H9 (cell line): ENCODE measurements around the gene RAB24. TPM values are rescaled to one million over a fixed set of nuclear protein-coding genes. Genes with fewer than 3 reads are reported as not detected.

Experiments
- DNase-seq: peaks from one replicate; pipeline ENCODE4 v3.0.0-alpha.2; 2017
- H2AFZ ChIP-seq: one replicate; pipeline ENCODE4 v1.6.1; 2013; ENCODE audit warnings: mild to moderate bottlenecking, low read length, control low read depth, moderate library complexity
- H2AK5ac ChIP-seq: 2 replicates; pipeline ENCODE4 v1.6.1; 2013; ENCODE audit warnings: low read length, control low read depth, mixed read lengths; ENCODE audit not compliant: insufficient read length
- H2BK120ac ChIP-seq: one replicate; pipeline ENCODE4 v1.6.1; 2013; ENCODE audit warnings: low read depth, mild to moderate bottlenecking, low read length, control low read depth, inconsistent platforms; ENCODE audit not compliant: poor library complexity, severe bottlenecking
- H2BK12ac ChIP-seq: 2 replicates; pipeline ENCODE4 v1.6.1; 2013; ENCODE audit warnings: low read length, control low read depth, mixed read lengths, low read depth; ENCODE audit not compliant: insufficient read length
- H2BK15ac ChIP-seq: 2 replicates; pipeline ENCODE4 v1.6.1; 2013; ENCODE audit warnings: low read depth, low read length, control low read depth
- H2BK20ac ChIP-seq: one replicate; pipeline ENCODE4 v1.6.1; 2013; ENCODE audit warnings: low read depth, mild to moderate bottlenecking, low read length, control low read depth, inconsistent platforms; ENCODE audit not compliant: poor library complexity, severe bottlenecking
- H2BK5ac ChIP-seq: 2 replicates; pipeline ENCODE4 v1.6.1; 2013; ENCODE audit warnings: low read length, control low read depth, mixed read lengths; ENCODE audit not compliant: insufficient read length
- H3K14ac ChIP-seq: 2 replicates; pipeline ENCODE4 v1.6.1; 2013; ENCODE audit warnings: low read length, control low read depth; ENCODE audit not compliant: insufficient read depth
- H3K18ac ChIP-seq: 2 replicates; pipeline ENCODE4 v1.6.1; 2013; ENCODE audit warnings: low read depth, mild to moderate bottlenecking, mixed read lengths, low read length, control low read depth; ENCODE audit not compliant: insufficient read length
- H3K23ac ChIP-seq: 2 replicates; pipeline ENCODE4 v1.6.1; 2013; ENCODE audit warnings: low read length, control low read depth, mixed read lengths, low read depth; ENCODE audit not compliant: insufficient read length
- H3K23me2 ChIP-seq: 2 replicates; pipeline ENCODE4 v1.6.1; 2013; ENCODE audit warnings: low read depth, mild to moderate bottlenecking, mixed read lengths, low read length, control low read depth; ENCODE audit not compliant: insufficient read length, poor library complexity, severe bottlenecking
- H3K27ac ChIP-seq: 2 replicates; pipeline ENCODE4 v1.5.1; 2013; ENCODE audit warnings: low read length, control low read depth, mixed read lengths, low read depth; ENCODE audit not compliant: insufficient read length
- H3K27me3 ChIP-seq: 2 replicates; pipeline ENCODE4 v1.6.1; 2013; ENCODE audit warnings: low read length, control low read depth, inconsistent platforms; ENCODE audit not compliant: insufficient read depth
- H3K4ac ChIP-seq: 2 replicates; pipeline ENCODE4 v1.6.1; 2013; ENCODE audit warnings: low read depth, mild to moderate bottlenecking, control low read depth, inconsistent platforms, low read length, moderate library complexity
- H3K4me1 ChIP-seq: 2 replicates; pipeline ENCODE4 v1.6.1; 2013; ENCODE audit warnings: low read length, control low read depth, inconsistent platforms; ENCODE audit not compliant: insufficient read depth
- H3K4me2 ChIP-seq: 2 replicates; pipeline ENCODE4 v1.6.1; 2013; ENCODE audit warnings: low read length, control low read depth, mixed read lengths; ENCODE audit not compliant: insufficient read length, insufficient read depth
- H3K56ac ChIP-seq: 2 replicates; pipeline ENCODE4 v1.6.1; 2013; ENCODE audit warnings: low read depth, mild to moderate bottlenecking, mixed read lengths, low read length, control low read depth; ENCODE audit not compliant: insufficient read length
- H3K79me1 ChIP-seq: 2 replicates; pipeline ENCODE4 v1.6.1; 2013; ENCODE audit warnings: low read depth, mild to moderate bottlenecking, moderate library complexity, low read length, control low read depth, inconsistent platforms; ENCODE audit not compliant: insufficient read depth, poor library complexity, severe bottlenecking
- H3K79me2 ChIP-seq: 2 replicates; pipeline ENCODE4 v1.6.1; 2013; ENCODE audit warnings: low read length, control low read depth, inconsistent platforms; ENCODE audit not compliant: insufficient read depth
- H3K9ac ChIP-seq: 2 replicates; pipeline ENCODE4 v1.6.1; 2013; ENCODE audit warnings: low read length, control low read depth, mixed read lengths; ENCODE audit not compliant: insufficient read length; ENCODE audit errors: extremely low read depth
- H3K9me3 ChIP-seq: one replicate; pipeline ENCODE4 v1.6.1; 2013; ENCODE audit warnings: low read depth, low read length, inconsistent platforms; ENCODE audit not compliant: control insufficient read depth
- H3T11ph ChIP-seq: one replicate; pipeline ENCODE4 v1.6.1; 2013; ENCODE audit warnings: mild to moderate bottlenecking, low read length, control low read depth, inconsistent platforms
- H4K20me1 ChIP-seq: one replicate; pipeline ENCODE4 v1.6.1; 2013; ENCODE audit not compliant: control insufficient read depth, insufficient read length, insufficient read depth
- H4K5ac ChIP-seq: 2 replicates; pipeline ENCODE4 v1.6.1; 2013; ENCODE audit warnings: low read depth, mild to moderate bottlenecking, mixed read lengths, low read length, control low read depth; ENCODE audit not compliant: insufficient read length
- H4K8ac ChIP-seq: replicated peaks from 2 replicates; pipeline ENCODE4 v1.6.1; 2013; ENCODE audit warnings: low read length, control low read depth, mixed read lengths, low read depth; ENCODE audit not compliant: insufficient read length
- H4K91ac ChIP-seq: 2 replicates; pipeline ENCODE4 v1.6.1; 2013; ENCODE audit warnings: low read depth, mild to moderate bottlenecking, moderate library complexity, mixed read lengths, low read length, control low read depth; ENCODE audit not compliant: insufficient read length
- H3K27ac Mint-ChIP-seq, 3 experiments: 2 replicates in 2 of 3; 3 replicates in 1 of 3; pipeline ENCODE4 v1.8.0; 2020 to 2021; ENCODE audit warnings: mixed read lengths in 3 of 3, mild to moderate bottlenecking in 1 of 3, moderate library complexity in 1 of 3
- H3K27me3 Mint-ChIP-seq: 2 replicates; pipeline ENCODE4 v1.8.0; 2021; ENCODE audit warnings: low read depth, mild to moderate bottlenecking, moderate library complexity, mixed read lengths
- H3K36me3 Mint-ChIP-seq, 3 experiments: 2 replicates in 2 of 3; 3 replicates in 1 of 3; pipeline ENCODE4 v1.8.0; 2020 to 2021; ENCODE audit warnings: low read depth in 3 of 3, mixed read lengths in 3 of 3; ENCODE audit not compliant: insufficient read depth in 1 of 3
- H3K4me1 Mint-ChIP-seq, 2 experiments: 2 replicates each; pipeline ENCODE4 v1.8.0; 2020; ENCODE audit warnings: mixed read lengths in 2 of 2
- H3K4me3 Mint-ChIP-seq, 2 experiments: 2 replicates in 1 of 2; 3 replicates in 1 of 2; pipeline ENCODE4 v1.8.0; 2020 to 2021; ENCODE audit warnings: mild to moderate bottlenecking in 2 of 2, mixed read lengths in 2 of 2, moderate library complexity in 1 of 2
- H3K9me3 Mint-ChIP-seq, 2 experiments: 2 replicates in 1 of 2; 3 replicates in 1 of 2; pipeline ENCODE4 v1.8.0; 2020; ENCODE audit warnings: mild to moderate bottlenecking in 2 of 2, mixed read lengths in 2 of 2, moderate library complexity in 1 of 2
- WGBS: extraction: QIAGEN DNeasy Blood & Tissue Kit; methylation state at CpG from one replicate; pipeline ENCODE4 v1.1.7; 2013; ENCODE audit warnings: missing lambda C conversion rate, low lambda C conversion rate, mixed read lengths; ENCODE audit not compliant: insufficient read length; ENCODE audit errors: extremely low coverage; 5-methylcytosine and 5-hydroxymethylcytosine counted together
- total RNA-seq: library from RNA; stranded (reverse); gene quantifications from 2 replicates; pipeline ENCODE4 v1.2.1, GENCODE V29; 2021
- TF ChIP-seq, protein P1 (sequence below): fragments of 200-600 bp; sonication (generic); conservative IDR thresholded peaks from 3 replicates; pipeline ENCODE4 v1.8.0; 2021; ENCODE audit warnings: antibody characterized with exemption, mild to moderate bottlenecking

RAB24 gene
- total RNA-seq, 1 experiment from 2014 or later, result 17.6 TPM

DNA sequence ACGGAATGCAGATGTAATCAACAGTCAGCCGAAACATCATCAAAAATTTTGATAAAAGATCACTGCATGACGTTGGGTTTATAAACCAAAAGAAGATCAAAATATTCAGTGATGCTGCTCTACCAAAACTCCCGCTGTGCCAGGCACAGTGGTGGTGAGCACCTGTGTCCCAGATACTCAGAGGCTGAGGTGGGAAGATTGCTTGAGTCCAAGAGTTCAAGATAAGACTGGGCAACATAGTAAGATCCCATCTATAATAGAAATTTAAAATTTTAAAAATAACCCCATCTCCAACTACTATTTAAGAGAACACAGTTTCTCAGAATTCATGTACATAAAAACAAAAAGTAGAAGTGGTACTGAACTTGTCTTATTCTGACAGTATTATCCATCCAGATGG is 44.2 kb upstream of the RAB24 start:
- Histone ChIP-seq H3K79me1 (peaks cover 4% of the 10 kb centered on the region), H3K18ac (no peak overlapping the region), H3K27me3 (no peaks in the 10 kb centered on the region), H4K91ac (no peak overlapping the region), H2AFZ (no peak overlapping the region), H2BK20ac (no peak overlapping the region), H3K23ac (no peak overlapping the region), H3K9ac (no peak overlapping the region), H3K9me3 (no peaks in the 10 kb centered on the region), H3K23me2 (peaks cover 7% of the 10 kb centered on the region), H4K5ac (no peak overlapping the region), H3T11ph (no peak overlapping the region), H3K56ac (no peak overlapping the region), H3K4me1 (peaks cover 3% of the 10 kb centered on the region; the same call in 1 of the 2 replicates), H3K79me2 (peaks cover 19% of the 10 kb centered on the region), H4K20me1 (no peaks in the 10 kb centered on the region), H3K14ac (no peak overlapping the region), H2BK120ac (no peak overlapping the region), H2BK5ac (no peak overlapping the region), H2BK15ac (no peak overlapping the region), H3K4ac (no peak overlapping the region), H3K27ac (no peak overlapping the region), H2BK12ac (no peak overlapping the region), H4K8ac (no peak overlapping the region), H2AK5ac (no peak overlapping the region), H3K4me2 (no peak overlapping the region)
- Mint-ChIP-seq H3K27me3 (no peaks in the 10 kb centered on the region; the same call in 1 of the 2 replicates), H3K4me1 (peaks cover 20 to 24% of the 10 kb centered on the region in 2 experiments), H3K4me3 (no peak overlapping the region), H3K27ac (no peak overlapping the region), H3K36me3 (peaks cover 4 to 31% (median 31%) of the 10 kb centered on the region in 3 experiments; a peak in 6 of 7 replicates), H3K9me3 (no peaks in the 10 kb centered on the region)
- TF ChIP-seq, protein P1, sequence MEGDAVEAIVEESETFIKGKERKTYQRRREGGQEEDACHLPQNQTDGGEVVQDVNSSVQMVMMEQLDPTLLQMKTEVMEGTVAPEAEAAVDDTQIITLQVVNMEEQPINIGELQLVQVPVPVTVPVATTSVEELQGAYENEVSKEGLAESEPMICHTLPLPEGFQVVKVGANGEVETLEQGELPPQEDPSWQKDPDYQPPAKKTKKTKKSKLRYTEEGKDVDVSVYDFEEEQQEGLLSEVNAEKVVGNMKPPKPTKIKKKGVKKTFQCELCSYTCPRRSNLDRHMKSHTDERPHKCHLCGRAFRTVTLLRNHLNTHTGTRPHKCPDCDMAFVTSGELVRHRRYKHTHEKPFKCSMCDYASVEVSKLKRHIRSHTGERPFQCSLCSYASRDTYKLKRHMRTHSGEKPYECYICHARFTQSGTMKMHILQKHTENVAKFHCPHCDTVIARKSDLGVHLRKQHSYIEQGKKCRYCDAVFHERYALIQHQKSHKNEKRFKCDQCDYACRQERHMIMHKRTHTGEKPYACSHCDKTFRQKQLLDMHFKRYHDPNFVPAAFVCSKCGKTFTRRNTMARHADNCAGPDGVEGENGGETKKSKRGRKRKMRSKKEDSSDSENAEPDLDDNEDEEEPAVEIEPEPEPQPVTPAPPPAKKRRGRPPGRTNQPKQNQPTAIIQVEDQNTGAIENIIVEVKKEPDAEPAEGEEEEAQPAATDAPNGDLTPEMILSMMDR, result no peak
- DNase-seq, result no peak
- whole genome bisulfite sequencing, result no CpG with 5 or more reads among the region's 4 CpGs
